GM19043 (cell line): ENCODE results near the gene C6orf47.

Source experiments
- ATAC-seq: cut with Tn5 transposase; IDR thresholded peaks from one replicate; pipeline ENCODE4 v1.9.1; 2021; ENCODE audit warnings: low read depth; ENCODE audit not compliant: unreplicated experiment

Gene C6orf47

DNA sequence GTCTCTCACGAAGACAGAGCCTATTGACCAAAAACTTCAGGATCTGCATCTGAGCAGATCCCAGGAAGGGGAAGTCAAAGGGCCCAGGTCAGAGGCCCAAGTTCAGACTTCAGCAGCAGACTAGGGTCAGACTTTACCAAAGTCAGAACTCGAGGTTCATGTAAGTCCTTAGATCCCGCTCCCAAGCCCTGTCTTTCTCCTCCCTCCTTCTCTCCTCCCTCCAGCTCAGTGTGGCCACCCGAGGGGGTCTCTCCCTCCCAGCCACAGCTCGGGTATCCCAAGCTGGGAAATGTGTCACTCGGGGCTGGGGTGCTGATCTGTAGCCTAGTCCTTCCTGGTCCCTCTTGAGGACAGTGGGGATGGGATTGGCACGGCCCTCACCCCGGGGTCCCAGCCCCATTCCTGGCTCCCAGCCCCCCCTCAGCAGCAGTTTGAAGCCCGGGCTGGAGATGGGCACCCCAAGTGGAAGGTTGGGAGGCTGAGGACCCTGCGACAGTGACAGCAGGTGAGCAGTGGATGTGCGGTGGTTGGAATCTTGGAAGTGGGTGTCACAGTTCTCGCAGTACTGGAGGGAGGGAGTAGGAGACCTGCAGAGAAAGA lies 1.6 kb upstream of the C6orf47 start:
- no peak for ATAC-seq

- no peak for ATAC-seq
Measured at GRCh38 chr6:31661262-31662123, 915 bp upstream of the C6orf47 start.

DNA sequence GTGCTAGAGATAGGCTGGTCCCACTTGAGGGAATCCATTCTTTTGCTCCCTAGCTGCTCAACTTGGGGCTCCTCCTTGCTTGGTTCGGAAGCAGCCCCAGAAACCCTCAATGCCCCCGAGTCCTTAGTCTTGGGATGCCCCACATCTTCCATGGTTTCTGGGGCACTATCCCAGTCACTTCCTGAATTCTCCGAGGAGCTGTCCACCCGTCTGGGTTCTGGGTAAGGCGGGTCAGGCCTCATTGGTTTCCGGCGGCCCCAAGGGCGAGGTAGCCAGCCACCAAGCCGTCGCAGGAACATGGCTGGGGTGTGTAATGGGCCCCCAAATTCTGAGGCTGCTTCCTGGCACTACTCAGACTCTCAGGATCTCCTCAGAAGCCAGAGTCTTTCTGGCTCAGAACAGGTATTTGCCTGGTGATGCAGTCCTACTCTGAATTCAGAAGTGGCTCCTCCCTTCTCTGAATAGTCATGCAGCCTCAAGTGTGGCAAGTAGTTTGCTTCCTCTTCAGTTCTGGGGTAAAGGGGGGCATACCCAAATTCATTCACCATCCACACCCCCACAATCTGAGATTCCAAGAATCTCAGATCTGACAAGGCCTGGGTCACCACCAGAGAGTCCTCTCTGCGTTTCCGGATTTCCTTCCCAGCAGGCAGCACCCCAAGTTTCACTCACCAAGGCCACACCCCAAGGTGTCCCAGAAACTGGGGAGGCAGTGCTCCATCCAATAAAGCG lies 763 bp downstream of the C6orf47 start:
- ATAC-seq, result no peak

DNA sequence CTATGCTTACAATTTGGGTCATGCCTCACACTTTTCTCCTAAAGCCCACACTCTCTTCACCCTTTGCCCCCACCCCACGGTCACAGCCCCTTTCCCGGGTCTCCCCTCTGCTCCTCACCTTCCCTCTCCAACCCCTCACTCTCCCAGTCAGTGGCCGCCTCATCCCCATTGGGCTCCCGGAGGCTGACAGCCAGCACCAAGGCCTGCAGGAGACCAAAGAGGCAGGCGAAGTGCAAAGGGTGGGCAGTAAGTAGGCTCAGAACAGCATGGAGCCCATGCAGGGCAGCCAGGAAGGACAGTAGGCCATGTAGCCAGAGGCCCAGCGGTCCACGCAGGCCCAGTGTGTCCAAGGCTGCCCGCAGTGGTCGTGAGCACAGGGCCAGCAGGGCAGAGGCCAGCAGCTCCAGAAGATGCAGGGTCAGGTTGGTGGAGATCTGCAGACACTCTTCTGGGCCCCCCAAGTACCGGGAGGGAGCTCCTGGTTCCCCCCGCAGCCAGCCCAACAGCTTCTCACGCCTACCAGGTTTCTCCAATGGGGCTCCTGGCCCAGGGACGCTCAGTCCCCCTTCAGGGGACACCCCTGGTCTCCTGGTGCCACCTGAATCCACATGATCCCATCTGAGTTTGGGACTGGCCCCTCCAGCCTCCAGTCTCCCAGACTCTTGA lies 1.5 kb downstream of the C6orf47 start:
- ATAC-seq, result no peak

DNA sequence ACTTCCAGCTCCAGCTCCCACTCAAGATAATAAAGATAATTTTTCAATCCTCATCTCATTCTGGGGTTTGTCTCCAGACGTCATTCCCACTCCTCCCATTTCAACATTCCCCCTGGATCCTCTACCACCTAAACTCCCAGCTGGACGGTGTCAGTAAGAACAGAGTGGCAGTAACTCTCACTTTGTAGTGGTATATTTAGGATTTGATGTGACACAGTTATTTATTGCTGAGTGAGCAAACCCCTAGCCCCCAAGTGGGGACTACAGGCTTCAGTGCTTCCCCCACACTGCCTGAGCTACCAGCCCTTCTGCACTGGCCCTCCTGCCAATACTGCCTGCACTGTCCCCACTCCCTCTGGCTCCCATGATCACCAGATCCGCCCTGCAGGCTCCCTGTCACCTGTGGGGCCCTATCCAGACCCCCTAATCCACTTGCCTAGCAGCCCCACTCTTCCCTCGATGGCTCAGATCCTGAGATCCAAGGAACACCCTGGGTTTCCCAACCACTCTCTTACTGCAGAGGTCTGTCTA lies 2.4 kb downstream of the C6orf47 start:
- no peak for ATAC-seq

DNA sequence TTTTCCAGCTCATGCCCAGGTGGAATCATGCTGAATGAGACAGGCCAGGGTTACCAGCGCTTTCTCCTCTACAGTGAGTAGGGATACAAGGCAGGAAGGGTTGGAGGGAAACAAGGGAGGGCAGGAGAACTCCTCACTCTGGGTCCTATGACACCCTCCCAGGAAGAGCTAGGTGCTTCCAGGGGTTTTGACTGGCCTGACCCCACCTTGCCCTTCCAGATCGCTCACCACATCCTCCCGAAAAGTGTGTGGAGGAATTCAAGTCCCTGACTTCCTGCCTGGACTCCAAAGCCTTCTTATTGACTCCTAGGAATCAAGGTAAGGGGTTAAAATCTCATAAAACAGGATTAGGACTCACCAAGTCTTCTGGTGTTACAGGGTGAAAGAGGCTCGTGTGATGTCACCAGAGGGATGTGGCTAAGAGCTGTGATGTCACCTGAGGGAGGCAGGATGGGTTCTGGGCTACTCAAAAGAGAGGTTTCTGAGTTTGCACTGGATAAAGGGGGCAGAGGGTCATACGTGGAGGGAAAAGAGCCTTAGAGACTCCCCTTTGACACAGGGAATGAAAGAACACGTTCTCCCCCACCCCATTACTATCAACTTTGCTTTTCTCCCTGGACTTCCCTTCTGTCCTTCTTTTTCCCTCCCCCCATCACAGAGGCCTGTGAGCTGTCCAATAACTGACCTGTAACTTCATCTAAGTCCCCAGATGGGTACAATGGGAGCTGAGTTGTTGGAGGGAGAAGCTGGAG lies 3.0 kb downstream of the C6orf47 start:
- no peak for ATAC-seq

- ATAC-seq, result no peak
Measured at GRCh38 chr6:31655349-31656237, 5.0 kb downstream of the C6orf47 start, which contains the start of gene APOM. APOM (plus strand) TSS chr6:31655894; CDS start chr6:31655967, 73 bp downstream.

- no peak for ATAC-seq
Measured at GRCh38 chr6:31654574-31655348, 5.8 kb downstream of the C6orf47 start.

GRCh38 chr6:31652925-31653724 lies 7.5 kb downstream of the C6orf47 start:
- peak; percentile 65 for ATAC-seq

GRCh38 chr6:31651602-31652191 lies 8.9 kb downstream of the C6orf47 start:
- peak; percentile 14 for ATAC-seq

DNA sequence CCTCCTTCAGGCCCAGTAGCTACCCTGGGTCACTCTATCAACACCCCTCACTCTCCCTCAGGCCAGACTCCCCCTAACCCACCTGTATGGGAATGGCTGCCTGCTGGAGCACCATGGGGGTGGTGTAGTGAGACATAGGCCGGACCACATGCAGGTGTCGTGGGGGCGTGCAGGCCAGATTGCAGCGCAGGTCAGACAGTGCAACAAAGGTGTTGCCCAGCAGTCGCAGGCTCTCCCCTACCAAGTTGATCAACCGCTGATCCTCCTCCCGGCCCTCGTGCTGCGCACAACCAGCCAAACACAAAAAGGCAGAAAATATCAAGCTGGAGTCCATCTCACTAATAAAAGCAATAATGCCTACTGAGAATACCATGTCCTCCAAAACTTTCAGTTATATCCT lies 15.3 kb downstream of the C6orf47 start:
- no peak for ATAC-seq

DNA sequence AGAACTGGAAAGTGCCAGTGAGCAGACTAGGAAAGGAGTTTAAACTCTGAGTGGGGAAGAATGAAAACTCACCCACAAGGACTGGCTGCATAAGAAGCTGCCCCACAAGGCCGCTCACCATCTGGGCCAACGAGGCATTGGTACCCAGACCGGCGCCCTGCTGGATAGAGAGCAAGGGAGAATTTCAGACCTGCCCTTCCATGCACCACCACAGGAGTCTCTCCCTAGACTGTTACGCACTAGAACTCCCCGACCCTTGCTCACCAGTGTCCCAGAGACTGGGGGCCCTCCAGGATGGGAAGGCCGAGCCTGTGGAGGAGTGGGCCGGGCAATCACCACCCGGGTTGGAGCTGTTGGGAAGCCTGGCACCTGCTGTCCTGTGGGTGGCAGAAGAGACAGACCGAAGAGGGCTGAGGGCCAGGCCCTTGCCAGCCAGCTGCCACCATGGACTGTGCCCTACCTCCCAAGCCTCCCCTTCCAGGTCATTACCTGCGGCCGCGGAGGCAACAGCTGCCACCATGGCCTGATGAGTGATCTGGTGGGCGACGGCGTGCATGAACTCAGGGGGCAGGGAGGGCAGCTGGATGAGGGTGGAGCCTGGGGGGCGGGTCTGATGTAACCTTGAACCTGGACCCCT lies 16.6 kb downstream of the C6orf47 start:
- ATAC-seq, result no peak

DNA sequence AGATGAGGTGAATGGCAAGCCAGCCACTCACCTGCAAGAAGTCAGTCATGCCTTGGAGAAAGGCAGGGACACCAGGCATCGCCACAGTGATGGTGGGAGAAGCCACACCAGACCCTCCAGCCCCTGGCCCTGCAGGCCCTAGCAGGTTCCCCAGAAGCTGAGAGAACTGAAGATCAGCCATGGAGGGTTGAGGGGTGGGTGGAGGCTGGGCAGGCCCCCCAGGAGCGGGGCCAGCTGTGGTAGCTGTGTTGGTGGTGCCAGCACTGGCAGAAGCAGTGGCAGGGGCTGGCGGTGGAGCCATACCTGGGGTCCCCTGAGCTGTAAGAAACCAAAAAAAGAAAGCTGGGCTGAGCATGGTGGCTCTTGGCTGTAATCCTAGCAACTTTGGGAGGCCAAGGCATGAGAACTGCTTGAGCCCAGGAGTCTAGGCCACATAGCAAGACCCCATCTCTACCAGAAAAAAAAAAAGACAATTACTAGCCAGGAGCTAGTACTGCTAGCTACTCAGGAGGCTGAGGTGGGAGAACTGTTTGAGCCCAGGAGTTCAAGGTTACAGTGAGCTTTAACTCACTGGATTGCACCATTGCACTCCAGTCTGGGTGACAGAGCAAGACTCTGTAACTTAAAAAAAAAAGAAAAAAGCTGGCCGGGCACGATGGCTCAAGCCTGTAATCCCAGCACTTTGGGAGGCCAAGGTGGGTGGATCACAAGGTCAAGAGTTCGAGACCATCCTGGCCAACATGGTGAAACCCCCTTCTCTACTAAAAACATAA lies 17.6 kb downstream of the C6orf47 start:
- no peak for ATAC-seq

DNA sequence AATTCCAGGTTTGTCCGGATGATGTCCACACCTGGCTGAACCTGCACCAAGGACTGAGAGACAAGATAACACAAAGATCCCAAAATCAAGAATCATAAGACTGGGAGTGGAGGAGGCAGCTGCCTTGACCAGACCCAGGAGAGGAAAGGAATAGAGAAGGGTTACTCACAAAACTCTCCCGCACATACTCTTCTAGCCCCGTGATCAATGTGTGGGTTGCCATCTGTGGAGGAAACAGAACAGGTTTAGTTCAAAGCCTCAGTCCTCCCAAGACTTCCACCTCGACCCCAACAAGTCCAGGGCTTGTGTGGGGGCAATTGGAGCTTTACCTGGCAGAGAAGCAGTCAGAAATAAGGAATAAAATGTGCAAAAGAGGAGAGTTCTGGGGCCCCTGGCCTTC lies 19.2 kb downstream of the C6orf47 start:
- no peak for ATAC-seq

DNA sequence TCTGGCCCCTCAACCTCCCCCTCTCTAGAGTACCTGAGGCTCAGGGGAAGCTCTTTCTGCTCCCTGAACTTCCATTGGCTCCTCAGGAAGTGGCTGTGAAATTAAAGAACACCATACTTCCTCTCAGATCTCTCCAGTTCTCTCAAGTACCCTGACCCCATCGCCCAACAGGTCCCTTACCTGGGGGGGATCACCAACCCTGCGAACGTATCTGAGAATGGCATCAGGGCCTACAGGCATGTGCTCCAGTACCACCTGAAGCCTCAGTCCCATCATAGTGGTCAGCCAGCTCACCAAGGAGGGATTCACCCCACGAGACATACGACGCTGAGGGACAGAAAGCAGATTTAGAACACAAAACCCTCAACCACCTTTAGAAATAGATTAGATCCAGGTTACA lies 20.0 kb downstream of the C6orf47 start:
- no peak for ATAC-seq

DNA sequence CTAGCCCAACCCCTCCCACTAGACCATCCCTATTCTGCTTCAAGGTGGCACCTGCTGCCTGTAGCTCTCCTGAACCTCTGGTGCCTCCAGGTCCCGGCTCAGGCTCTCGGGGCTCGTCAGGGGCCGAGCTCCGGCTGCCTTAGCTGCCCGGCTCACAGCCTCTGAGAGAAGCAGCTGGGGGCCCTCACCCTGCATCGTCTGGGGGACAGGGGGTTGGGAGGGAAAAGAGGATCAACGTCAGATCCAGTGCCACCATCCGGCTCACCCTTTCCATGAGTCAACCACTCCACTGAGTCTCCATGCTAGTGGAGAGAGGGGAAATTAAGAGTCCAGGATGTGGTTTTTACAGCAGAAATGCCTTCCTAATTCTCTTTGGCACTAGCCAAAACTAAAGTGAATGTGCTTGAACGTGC lies 21.1 kb downstream of the C6orf47 start:
- ATAC-seq, result no peak
